K562 (cell line): Measurements from ENCODE around the gene ALKBH2.

Experiments
- ARNT ChIP-seq, 2 experiments: fragments of 450-650 bp; IDR thresholded peaks; 2 replicates each; pipeline ENCODE4 v1.6.1; 2016; ENCODE audit warnings: mild to moderate bottlenecking in 1 of 2
- POLR2A ChIP-seq: fragments of 450-650 bp; conservative IDR thresholded peaks from 2 replicates; pipeline ENCODE4 v1.6.1; 2016
- PRPF4 ChIP-seq: fragments of 200-400 bp; formaldehyde crosslinking; IDR thresholded peaks from one replicate; pipeline ENCODE4 v1.6.1; 2017; ENCODE audit warnings: low read length, low read depth, mild to moderate bottlenecking; ENCODE audit not compliant: insufficient read depth, poor library complexity, severe bottlenecking
- U2AF1 ChIP-seq: fragments of 200-400 bp; formaldehyde crosslinking; optimal IDR thresholded peaks from 2 replicates; pipeline ENCODE3; 2017; ENCODE audit warnings: mild to moderate bottlenecking, low read depth, low read length, moderate library complexity
- ZNF274 ChIP-seq: IDR thresholded peaks from 2 replicates; pipeline ENCODE4 v1.6.1; 2011; ENCODE audit warnings: low read depth, mild to moderate bottlenecking, low read length, moderate library complexity, borderline replicate concordance
- ZNF696 ChIP-seq: fragments of 250-450 bp; sonication (Bioruptor Pico); conservative IDR thresholded peaks from 2 replicates; pipeline ENCODE4 v1.4.0; 2020; ENCODE audit warnings: mild to moderate bottlenecking, moderate library complexity
- TF ChIP-seq, protein P1 (sequence below): sonication (generic); formaldehyde crosslinking; IDR thresholded peaks from 2 replicates; pipeline ENCODE4 v1.5.0; 2020; ENCODE audit warnings: missing genetic modification reagents
- TF ChIP-seq, protein P2 (sequence below): sonication (generic); formaldehyde crosslinking; IDR thresholded peaks from 2 replicates; pipeline ENCODE4 v1.8.1; 2022; ENCODE audit warnings: missing genetic modification reagents
- TF ChIP-seq, protein P3 (sequence below), 3 experiments: IDR thresholded peaks in 2 of 3; conservative IDR thresholded peaks in 1 of 3; 2 replicates each; pipeline ENCODE4 v1.5.1; 2011 to 2012; ENCODE audit warnings: low read length in 3 of 3, mild to moderate bottlenecking in 3 of 3, control low read depth in 2 of 3, improper control_type of control experiment in 1 of 3, inconsistent platforms in 1 of 3, low read depth in 1 of 3, mixed read lengths in 1 of 3, moderate library complexity in 1 of 3; ENCODE audit not compliant: insufficient read depth in 2 of 3

DNA sequence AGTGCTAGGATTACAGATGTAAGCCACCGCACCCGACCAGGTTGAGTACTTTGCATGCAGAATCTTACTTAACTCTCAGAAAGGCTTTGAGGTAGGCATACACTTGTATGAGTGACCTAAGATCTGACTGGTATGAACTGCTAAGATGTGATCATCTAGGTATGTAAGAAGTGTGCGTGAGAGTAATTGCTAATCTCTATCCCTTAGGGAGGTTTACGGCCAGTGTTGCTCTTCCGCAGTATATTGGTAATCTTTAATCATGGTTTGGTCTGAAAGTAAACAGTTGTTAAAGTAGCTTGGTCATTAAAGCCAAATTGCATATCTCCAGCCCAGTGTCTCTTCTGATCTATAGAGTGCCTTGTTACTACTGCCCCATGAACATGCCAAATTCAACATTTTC, 11.9 kb upstream of the ALKBH2 start:
- TF ChIP-seq PRPF4 (no peak), U2AF1 (no peak), ZNF274 (no peak), POLR2A (no peak), ZNF696 (CRISPR knock-in tag) (no peak), ARNT (IDR thresholded peaks at IDR 0.05) (no peak)
- TF ChIP-seq, protein P1, sequence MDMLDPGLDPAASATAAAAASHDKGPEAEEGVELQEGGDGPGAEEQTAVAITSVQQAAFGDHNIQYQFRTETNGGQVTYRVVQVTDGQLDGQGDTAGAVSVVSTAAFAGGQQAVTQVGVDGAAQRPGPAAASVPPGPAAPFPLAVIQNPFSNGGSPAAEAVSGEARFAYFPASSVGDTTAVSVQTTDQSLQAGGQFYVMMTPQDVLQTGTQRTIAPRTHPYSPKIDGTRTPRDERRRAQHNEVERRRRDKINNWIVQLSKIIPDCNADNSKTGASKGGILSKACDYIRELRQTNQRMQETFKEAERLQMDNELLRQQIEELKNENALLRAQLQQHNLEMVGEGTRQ (CRISPR knock-in tag): no peak
- TF ChIP-seq, protein P2, sequence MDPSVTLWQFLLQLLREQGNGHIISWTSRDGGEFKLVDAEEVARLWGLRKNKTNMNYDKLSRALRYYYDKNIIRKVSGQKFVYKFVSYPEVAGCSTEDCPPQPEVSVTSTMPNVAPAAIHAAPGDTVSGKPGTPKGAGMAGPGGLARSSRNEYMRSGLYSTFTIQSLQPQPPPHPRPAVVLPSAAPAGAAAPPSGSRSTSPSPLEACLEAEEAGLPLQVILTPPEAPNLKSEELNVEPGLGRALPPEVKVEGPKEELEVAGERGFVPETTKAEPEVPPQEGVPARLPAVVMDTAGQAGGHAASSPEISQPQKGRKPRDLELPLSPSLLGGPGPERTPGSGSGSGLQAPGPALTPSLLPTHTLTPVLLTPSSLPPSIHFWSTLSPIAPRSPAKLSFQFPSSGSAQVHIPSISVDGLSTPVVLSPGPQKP: no peak
- TF ChIP-seq, protein P3, sequence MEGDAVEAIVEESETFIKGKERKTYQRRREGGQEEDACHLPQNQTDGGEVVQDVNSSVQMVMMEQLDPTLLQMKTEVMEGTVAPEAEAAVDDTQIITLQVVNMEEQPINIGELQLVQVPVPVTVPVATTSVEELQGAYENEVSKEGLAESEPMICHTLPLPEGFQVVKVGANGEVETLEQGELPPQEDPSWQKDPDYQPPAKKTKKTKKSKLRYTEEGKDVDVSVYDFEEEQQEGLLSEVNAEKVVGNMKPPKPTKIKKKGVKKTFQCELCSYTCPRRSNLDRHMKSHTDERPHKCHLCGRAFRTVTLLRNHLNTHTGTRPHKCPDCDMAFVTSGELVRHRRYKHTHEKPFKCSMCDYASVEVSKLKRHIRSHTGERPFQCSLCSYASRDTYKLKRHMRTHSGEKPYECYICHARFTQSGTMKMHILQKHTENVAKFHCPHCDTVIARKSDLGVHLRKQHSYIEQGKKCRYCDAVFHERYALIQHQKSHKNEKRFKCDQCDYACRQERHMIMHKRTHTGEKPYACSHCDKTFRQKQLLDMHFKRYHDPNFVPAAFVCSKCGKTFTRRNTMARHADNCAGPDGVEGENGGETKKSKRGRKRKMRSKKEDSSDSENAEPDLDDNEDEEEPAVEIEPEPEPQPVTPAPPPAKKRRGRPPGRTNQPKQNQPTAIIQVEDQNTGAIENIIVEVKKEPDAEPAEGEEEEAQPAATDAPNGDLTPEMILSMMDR (IDR thresholded peaks at IDR 0.05 in 2 of 3, conservative IDR thresholded peaks at IDR 0.05 in 1 of 3; ENCODE audit: insufficient read depth in 2 of 3, low read depth in 1 of 3, low read length in 3 of 3): no peak
